HEK293 (cell line): ENCODE results near the gene INPP5A.

Experiments
- CTCF ChIA-PET: fragments of 350-600 bp; formaldehyde crosslinking; extraction: SDS; loops from one replicate; lab custom pipeline; 2021; ENCODE audit warnings: antibody characterized with exemption; lab: Yijun Ruan, JAX
- POLR2A ChIA-PET: fragments of 300-600 bp; formaldehyde crosslinking; extraction: SDS; loops from one replicate; lab custom pipeline; 2020; ENCODE audit warnings: antibody characterized with exemption, inconsistent platforms; lab: Yijun Ruan, JAX
- H3K27ac ChIP-seq: fragments of 200-500 bp; sonication (Bioruptor generic); 2 replicates; pipeline ENCODE4 v1.5.1; 2014; ENCODE audit warnings: low read depth, low read length, control low read depth, inconsistent platforms; ENCODE audit errors: extremely low read depth
- H3K36me3 ChIP-seq, 2 experiments: fragments of 200-500 bp in 1 of 2; sonication (Bioruptor generic) in 1 of 2; 1 replicate in 1 of 2; 2 replicates in 1 of 2; pipeline ENCODE4 v1.5.1; 2014 to 2017; ENCODE audit warnings: inconsistent platforms in 2 of 2, low read length in 2 of 2; ENCODE audit not compliant: control insufficient read depth in 2 of 2, insufficient read depth in 1 of 2
- H3K4me1 ChIP-seq: fragments of 200-500 bp; sonication (Bioruptor generic); 2 replicates; pipeline ENCODE4 v1.5.1; 2014; ENCODE audit warnings: mild to moderate bottlenecking, low read length, inconsistent platforms; ENCODE audit not compliant: control insufficient read depth, insufficient read depth
- H3K4me3 ChIP-seq: 2 replicates; pipeline ENCODE4 v1.5.1; 2011; ENCODE audit warnings: low read depth, mild to moderate bottlenecking, control low read depth, low read length, moderate library complexity
- H3K9me3 ChIP-seq: fragments of 200-500 bp; sonication (Bioruptor generic); 2 replicates; pipeline ENCODE4 v1.5.1; 2014; ENCODE audit warnings: low read depth, low read length, inconsistent platforms; ENCODE audit not compliant: control insufficient read depth, insufficient read depth
- GLI2 ChIP-seq: fragments of 450-650 bp; formaldehyde crosslinking; IDR thresholded peaks from 2 replicates; pipeline ENCODE4; 2017; ENCODE audit warnings: missing biosample characterization, missing genetic modification characterization, low read depth, borderline replicate concordance
- IKZF3 ChIP-seq: fragments of 450-650 bp; IDR thresholded peaks from 2 replicates; pipeline ENCODE4 v1.5.0; 2018; ENCODE audit warnings: missing biosample characterization, mild to moderate bottlenecking, missing genetic modification characterization, moderate library complexity
- MEIS1 ChIP-seq: sonication (generic); formaldehyde crosslinking; IDR thresholded peaks from 2 replicates; pipeline ENCODE4 v1.8.1; 2022; ENCODE audit warnings: missing genetic modification reagents, mild to moderate bottlenecking, borderline replicate concordance
- REPIN1 ChIP-seq: fragments of 450-650 bp; formaldehyde crosslinking; IDR thresholded peaks from 2 replicates; pipeline ENCODE4 v1.5.1; 2017; ENCODE audit warnings: missing biosample characterization, missing genetic modification characterization, low read depth
- SETDB1 ChIP-seq: IDR thresholded peaks from one replicate; pipeline ENCODE4 v1.6.1; 2017; ENCODE audit warnings: mild to moderate bottlenecking, low read length, moderate library complexity, mixed read lengths; ENCODE audit not compliant: insufficient read length
- WT1 ChIP-seq: fragments of 450-650 bp; formaldehyde crosslinking; IDR thresholded peaks from 2 replicates; pipeline ENCODE4 v1.5.1; 2016; ENCODE audit warnings: missing biosample characterization, missing genetic modification characterization
- ZBTB17 ChIP-seq: fragments of 450-650 bp; formaldehyde crosslinking; IDR thresholded peaks from 2 replicates; pipeline ENCODE4 v1.5.1; 2016; ENCODE audit warnings: missing biosample characterization, missing genetic modification characterization
- ZBTB8A ChIP-seq: fragments of 450-650 bp; formaldehyde crosslinking; IDR thresholded peaks from 2 replicates; pipeline ENCODE4 v1.5.1; 2016; ENCODE audit warnings: missing biosample characterization, missing genetic modification characterization
- ZNF114 ChIP-seq: fragments of 450-650 bp; formaldehyde crosslinking; IDR thresholded peaks from 2 replicates; pipeline ENCODE4 v1.5.0; 2017; ENCODE audit warnings: missing biosample characterization, missing genetic modification characterization
- ZNF239 ChIP-seq: fragments of 450-650 bp; formaldehyde crosslinking; IDR thresholded peaks from 2 replicates; pipeline ENCODE4 v1.5.1; 2016; ENCODE audit warnings: missing biosample characterization, missing genetic modification characterization
- ZNF24 ChIP-seq: fragments of 450-650 bp; formaldehyde crosslinking; IDR thresholded peaks from 2 replicates; pipeline ENCODE4 v1.5.1; 2016; ENCODE audit warnings: missing biosample characterization, missing genetic modification characterization
- ZNF248 ChIP-seq: fragments of 450-650 bp; formaldehyde crosslinking; IDR thresholded peaks from 2 replicates; pipeline ENCODE4 v1.5.1; 2017; ENCODE audit warnings: missing biosample characterization, missing genetic modification characterization
- ZNF274 ChIP-seq, 2 experiments: fragments of 200-500 bp in 1 of 2; fragments of 450-650 bp in 1 of 2; sonication (Bioruptor generic) in 1 of 2; formaldehyde crosslinking in 1 of 2; IDR thresholded peaks; 2 replicates each; pipeline versions ENCODE4 v1.5.1 to v1.6.1; 2014 to 2016; ENCODE audit warnings: borderline replicate concordance in 1 of 2, inconsistent platforms in 1 of 2, low read length in 1 of 2, missing biosample characterization in 1 of 2, missing genetic modification characterization in 1 of 2
- ZNF350 ChIP-seq: fragments of 450-650 bp; formaldehyde crosslinking; IDR thresholded peaks from 2 replicates; pipeline ENCODE4 v1.5.0; 2017; ENCODE audit warnings: missing biosample characterization, mild to moderate bottlenecking, missing genetic modification characterization
- ZNF510 ChIP-seq: fragments of 450-650 bp; formaldehyde crosslinking; IDR thresholded peaks from 2 replicates; pipeline ENCODE4 v1.5.1; 2018; ENCODE audit warnings: mild to moderate bottlenecking, missing genetic modification characterization, missing biosample characterization; ENCODE audit not compliant: insufficient replicate concordance
- ZNF658 ChIP-seq: fragments of 450-650 bp; formaldehyde crosslinking; IDR thresholded peaks from 2 replicates; pipeline ENCODE4; 2016; ENCODE audit warnings: missing biosample characterization, missing genetic modification characterization
- ZNF660 ChIP-seq: fragments of 450-650 bp; IDR thresholded peaks from 2 replicates; pipeline ENCODE4 v1.5.1; 2018; ENCODE audit warnings: missing biosample characterization, mild to moderate bottlenecking, missing genetic modification characterization
- ZNF768 ChIP-seq: fragments of 450-650 bp; formaldehyde crosslinking; IDR thresholded peaks from 2 replicates; pipeline ENCODE4 v1.5.1; 2018; ENCODE audit warnings: missing biosample characterization, mild to moderate bottlenecking, missing genetic modification characterization
- ZNF837 ChIP-seq: fragments of 450-650 bp; formaldehyde crosslinking; IDR thresholded peaks from 2 replicates; pipeline ENCODE4 v1.5.1; 2016; ENCODE audit warnings: missing biosample characterization, missing genetic modification characterization
- TF ChIP-seq, protein P1 (sequence below): fragments of 450-650 bp; formaldehyde crosslinking; IDR thresholded peaks from 2 replicates; pipeline ENCODE4 v1.5.1; 2016; ENCODE audit warnings: missing biosample characterization, missing genetic modification characterization, borderline replicate concordance
- TF ChIP-seq, protein P2 (sequence below): fragments of 450-650 bp; formaldehyde crosslinking; IDR thresholded peaks from 2 replicates; pipeline ENCODE4 v1.5.1; 2016; ENCODE audit warnings: missing biosample characterization, missing genetic modification characterization
- TF ChIP-seq, protein P3 (sequence below): fragments of 450-650 bp; formaldehyde crosslinking; conservative IDR thresholded peaks from 2 replicates; pipeline ENCODE4 v1.5.1; 2016; ENCODE audit warnings: low read depth, missing biosample characterization, missing genetic modification characterization
- TF ChIP-seq, protein P4 (sequence below): fragments of 450-650 bp; formaldehyde crosslinking; IDR thresholded peaks from 2 replicates; pipeline ENCODE4 v1.5.1; 2016; ENCODE audit warnings: missing biosample characterization, missing genetic modification characterization

The INPP5A gene

DNA sequence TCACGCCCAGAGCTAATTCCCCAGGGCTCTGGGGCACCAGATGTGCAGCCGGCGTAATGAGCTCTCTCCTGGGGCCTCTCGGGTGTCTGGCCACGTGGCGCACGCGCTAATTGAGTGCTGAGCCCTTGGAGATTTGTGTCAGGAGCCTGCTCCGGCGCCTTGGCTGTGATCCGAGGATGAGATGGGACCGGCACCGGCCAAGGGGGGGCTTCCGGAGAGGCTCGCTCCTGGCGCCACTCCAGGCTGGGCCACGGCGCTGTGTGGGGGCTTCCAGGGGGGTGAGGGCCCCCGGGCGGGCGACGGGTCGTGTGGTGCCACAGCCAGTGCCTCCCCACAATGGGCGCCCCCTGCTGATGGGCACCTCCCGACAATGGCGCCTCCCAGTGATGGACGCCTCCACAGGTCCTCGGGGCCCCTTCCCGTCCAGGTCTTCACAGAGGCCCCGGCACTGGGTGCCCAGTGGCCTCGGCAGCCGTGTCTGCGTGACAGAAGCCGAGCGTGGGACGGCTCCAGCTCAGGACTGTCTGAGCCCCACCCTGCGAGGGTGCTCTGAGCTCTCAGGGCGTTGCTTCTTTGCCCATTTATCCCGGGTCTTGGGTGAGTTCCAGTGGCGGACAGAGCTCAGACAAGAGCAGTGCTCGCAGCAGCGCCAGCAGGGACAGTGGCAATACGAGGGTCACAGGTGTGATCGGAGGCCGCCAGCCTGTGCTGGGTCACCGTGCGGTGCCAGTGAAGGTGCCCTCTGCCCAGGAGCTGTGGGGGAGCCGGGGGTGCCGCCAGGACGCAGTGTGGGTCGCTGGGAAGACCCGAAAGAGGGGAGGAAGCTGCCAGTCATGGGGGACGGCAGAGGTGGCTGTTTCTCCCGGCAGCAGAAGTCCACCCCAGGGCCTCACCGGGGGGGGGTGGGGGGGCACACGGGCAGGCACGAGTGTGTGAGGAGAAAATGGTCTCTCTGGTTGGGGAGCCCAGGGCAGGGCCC lies 256.6 kb downstream of the INPP5A start (continued):
- TF ChIP-seq, protein P1, sequence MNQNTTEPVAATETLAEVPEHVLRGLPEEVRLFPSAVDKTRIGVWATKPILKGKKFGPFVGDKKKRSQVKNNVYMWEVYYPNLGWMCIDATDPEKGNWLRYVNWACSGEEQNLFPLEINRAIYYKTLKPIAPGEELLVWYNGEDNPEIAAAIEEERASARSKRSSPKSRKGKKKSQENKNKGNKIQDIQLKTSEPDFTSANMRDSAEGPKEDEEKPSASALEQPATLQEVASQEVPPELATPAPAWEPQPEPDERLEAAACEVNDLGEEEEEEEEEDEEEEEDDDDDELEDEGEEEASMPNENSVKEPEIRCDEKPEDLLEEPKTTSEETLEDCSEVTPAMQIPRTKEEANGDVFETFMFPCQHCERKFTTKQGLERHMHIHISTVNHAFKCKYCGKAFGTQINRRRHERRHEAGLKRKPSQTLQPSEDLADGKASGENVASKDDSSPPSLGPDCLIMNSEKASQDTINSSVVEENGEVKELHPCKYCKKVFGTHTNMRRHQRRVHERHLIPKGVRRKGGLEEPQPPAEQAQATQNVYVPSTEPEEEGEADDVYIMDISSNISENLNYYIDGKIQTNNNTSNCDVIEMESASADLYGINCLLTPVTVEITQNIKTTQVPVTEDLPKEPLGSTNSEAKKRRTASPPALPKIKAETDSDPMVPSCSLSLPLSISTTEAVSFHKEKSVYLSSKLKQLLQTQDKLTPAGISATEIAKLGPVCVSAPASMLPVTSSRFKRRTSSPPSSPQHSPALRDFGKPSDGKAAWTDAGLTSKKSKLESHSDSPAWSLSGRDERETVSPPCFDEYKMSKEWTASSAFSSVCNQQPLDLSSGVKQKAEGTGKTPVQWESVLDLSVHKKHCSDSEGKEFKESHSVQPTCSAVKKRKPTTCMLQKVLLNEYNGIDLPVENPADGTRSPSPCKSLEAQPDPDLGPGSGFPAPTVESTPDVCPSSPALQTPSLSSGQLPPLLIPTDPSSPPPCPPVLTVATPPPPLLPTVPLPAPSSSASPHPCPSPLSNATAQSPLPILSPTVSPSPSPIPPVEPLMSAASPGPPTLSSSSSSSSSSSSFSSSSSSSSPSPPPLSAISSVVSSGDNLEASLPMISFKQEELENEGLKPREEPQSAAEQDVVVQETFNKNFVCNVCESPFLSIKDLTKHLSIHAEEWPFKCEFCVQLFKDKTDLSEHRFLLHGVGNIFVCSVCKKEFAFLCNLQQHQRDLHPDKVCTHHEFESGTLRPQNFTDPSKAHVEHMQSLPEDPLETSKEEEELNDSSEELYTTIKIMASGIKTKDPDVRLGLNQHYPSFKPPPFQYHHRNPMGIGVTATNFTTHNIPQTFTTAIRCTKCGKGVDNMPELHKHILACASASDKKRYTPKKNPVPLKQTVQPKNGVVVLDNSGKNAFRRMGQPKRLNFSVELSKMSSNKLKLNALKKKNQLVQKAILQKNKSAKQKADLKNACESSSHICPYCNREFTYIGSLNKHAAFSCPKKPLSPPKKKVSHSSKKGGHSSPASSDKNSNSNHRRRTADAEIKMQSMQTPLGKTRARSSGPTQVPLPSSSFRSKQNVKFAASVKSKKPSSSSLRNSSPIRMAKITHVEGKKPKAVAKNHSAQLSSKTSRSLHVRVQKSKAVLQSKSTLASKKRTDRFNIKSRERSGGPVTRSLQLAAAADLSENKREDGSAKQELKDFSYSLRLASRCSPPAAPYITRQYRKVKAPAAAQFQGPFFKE (tag by site-specific recombination): no peak
- TF ChIP-seq ZNF660 (no peak), ZNF350 (tag by site-specific recombination) (no peak), REPIN1 (tag by site-specific recombination) (no peak), ZBTB17 (tag by site-specific recombination) (peak; percentile 68)

DNA sequence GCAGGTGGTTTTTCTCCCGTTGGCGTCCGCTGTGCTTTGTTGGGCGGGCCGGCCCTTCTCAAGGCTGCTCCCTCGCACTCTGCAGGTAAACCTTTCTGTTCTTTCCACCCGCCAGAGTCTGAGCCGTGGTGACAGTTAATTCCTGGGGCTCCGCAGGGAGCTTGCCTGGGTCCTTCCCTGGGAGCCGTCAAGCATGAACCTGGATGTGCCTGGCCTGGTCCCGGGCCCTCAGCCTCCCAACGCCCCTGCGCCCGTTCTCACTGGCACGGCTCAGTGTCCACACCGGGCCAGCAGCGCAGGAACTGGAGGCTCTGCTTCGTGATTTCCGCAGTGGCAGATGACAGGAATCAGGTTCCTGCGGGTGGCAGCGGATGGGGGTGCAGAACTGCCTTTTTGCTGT lies 259.3 kb downstream of the INPP5A start:
- TF ChIP-seq ZNF510 (tag by site-specific recombination) (no peak), ZNF239 (tag by site-specific recombination) (no peak), WT1 (no peak), ZNF658 (tag by site-specific recombination) (no peak), MEIS1 (CRISPR knock-in tag) (no peak), ZNF837 (tag by site-specific recombination) (no peak), ZBTB8A (tag by site-specific recombination) (no peak), ZNF248 (tag by site-specific recombination) (no peak), GLI2 (no peak), ZNF24 (tag by site-specific recombination) (no peak), ZNF768 (tag by site-specific recombination) (no peak), IKZF3 (tag by site-specific recombination) (no peak), SETDB1 (no peak), ZNF114 (tag by site-specific recombination) (no peak), ZNF274 (IDR thresholded peaks at IDR 0.05; ENCODE audit: low read length) (no peak), ZNF274 (tag by site-specific recombination; IDR thresholded peaks at IDR 0.05; ENCODE audit: borderline replicate concordance) (no peak)
- TF ChIP-seq, protein P2, sequence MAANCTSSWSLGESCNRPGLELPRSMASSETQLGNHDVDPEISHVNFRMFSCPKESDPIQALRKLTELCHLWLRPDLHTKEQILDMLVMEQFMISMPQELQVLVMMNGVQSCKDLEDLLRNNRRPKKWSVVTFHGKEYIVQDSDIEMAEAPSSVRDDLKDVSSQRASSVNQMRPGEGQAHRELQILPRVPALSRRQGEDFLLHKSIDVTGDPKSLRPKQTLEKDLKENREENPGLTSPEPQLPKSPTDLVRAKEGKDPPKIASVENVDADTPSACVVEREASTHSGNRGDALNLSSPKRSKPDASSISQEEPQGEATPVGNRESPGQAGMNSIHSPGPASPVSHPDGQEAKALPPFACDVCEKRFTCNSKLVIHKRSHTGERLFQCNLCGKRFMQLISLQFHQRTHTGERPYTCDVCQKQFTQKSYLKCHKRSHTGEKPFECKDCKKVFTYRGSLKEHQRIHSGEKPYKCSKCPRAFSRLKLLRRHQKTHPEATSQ (tag by site-specific recombination): no peak
- TF ChIP-seq, protein P3, sequence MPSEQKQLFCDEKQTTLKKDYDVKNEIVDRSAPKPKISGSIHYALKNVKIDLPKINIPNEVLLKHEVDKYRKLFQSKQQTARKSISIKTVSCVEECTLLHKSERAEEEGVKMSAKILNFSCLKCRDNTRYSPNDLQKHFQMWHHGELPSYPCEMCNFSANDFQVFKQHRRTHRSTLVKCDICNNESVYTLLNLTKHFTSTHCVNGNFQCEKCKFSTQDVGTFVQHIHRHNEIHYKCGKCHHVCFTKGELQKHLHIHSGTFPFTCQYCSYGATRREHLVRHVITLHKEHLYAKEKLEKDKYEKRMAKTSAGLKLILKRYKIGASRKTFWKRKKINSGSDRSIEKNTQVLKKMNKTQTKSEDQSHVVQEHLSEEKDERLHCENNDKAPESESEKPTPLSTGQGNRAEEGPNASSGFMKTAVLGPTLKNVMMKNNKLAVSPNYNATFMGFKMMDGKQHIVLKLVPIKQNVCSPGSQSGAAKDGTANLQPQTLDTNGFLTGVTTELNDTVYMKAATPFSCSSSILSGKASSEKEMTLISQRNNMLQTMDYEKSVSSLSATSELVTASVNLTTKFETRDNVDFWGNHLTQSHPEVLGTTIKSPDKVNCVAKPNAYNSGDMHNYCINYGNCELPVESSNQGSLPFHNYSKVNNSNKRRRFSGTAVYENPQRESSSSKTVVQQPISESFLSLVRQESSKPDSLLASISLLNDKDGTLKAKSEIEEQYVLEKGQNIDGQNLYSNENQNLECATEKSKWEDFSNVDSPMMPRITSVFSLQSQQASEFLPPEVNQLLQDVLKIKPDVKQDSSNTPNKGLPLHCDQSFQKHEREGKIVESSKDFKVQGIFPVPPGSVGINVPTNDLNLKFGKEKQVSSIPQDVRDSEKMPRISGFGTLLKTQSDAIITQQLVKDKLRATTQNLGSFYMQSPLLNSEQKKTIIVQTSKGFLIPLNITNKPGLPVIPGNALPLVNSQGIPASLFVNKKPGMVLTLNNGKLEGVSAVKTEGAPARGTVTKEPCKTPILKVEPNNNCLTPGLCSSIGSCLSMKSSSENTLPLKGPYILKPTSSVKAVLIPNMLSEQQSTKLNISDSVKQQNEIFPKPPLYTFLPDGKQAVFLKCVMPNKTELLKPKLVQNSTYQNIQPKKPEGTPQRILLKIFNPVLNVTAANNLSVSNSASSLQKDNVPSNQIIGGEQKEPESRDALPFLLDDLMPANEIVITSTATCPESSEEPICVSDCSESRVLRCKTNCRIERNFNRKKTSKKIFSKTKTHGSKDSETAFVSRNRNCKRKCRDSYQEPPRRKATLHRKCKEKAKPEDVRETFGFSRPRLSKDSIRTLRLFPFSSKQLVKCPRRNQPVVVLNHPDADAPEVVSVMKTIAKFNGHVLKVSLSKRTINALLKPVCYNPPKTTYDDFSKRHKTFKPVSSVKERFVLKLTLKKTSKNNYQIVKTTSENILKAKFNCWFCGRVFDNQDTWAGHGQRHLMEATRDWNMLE: no peak
- TF ChIP-seq, protein P4, sequence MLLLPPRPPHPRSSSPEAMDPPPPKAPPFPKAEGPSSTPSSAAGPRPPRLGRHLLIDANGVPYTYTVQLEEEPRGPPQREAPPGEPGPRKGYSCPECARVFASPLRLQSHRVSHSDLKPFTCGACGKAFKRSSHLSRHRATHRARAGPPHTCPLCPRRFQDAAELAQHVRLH (tag by site-specific recombination): no peak
- TF ChIP-seq, all 188 proteins: peak for 0
- Histone ChIP-seq H3K27ac (no peak overlapping the region), H3K36me3 (no peaks in the 10 kb centered on the region), H3K9me3 (no peaks in the 10 kb centered on the region), H3K4me3 (no peak overlapping the region), H3K4me1 (0 out of 2 replicates have a peak, but pooled peaks cover 3% of the 10 kb centered on the region)
- POLR2A ChIA-PET: no interaction called here
- CTCF ChIA-PET: no interaction called here
